HEK293T (cell line): ENCODE results near the gene DDIT4.

ENCODE experiments used
- BHLHE40 ChIP-seq: fragments of 450-650 bp; IDR thresholded peaks from 2 replicates; pipeline ENCODE4 v1.6.1; 2016; ENCODE audit warnings: mild to moderate bottlenecking, moderate library complexity, borderline replicate concordance
- CTBP1 ChIP-seq: fragments of 450-650 bp; IDR thresholded peaks from 2 replicates; pipeline ENCODE4 v1.6.1; 2016; ENCODE audit warnings: borderline replicate concordance
- FOXA1 ChIP-seq: fragments of 450-650 bp; IDR thresholded peaks from 2 replicates; pipeline ENCODE4 v1.6.1; 2016; ENCODE audit warnings: mild to moderate bottlenecking
- FOXK2 ChIP-seq: fragments of 450-650 bp; IDR thresholded peaks from 2 replicates; pipeline ENCODE4 v1.6.1; 2016; ENCODE audit warnings: mild to moderate bottlenecking
- FOXM1 ChIP-seq: fragments of 450-650 bp; IDR thresholded peaks from 2 replicates; pipeline ENCODE4 v1.6.1; 2017; ENCODE audit warnings: mild to moderate bottlenecking, borderline replicate concordance
- HDGF ChIP-seq: fragments of 450-650 bp; IDR thresholded peaks from 2 replicates; pipeline ENCODE4 v1.6.1; 2017; ENCODE audit warnings: antibody characterized with exemption, borderline replicate concordance
- SP1 ChIP-seq: fragments of 450-650 bp; IDR thresholded peaks from 2 replicates; pipeline ENCODE4 v1.6.1; 2017
- SUZ12 ChIP-seq: fragments of 450-650 bp; IDR thresholded peaks from 2 replicates; pipeline ENCODE4 v1.6.1; 2016; ENCODE audit warnings: mild to moderate bottlenecking
- TARDBP ChIP-seq: fragments of 450-650 bp; IDR thresholded peaks from 2 replicates; pipeline ENCODE4 v1.6.1; 2016
- ZNF384 ChIP-seq: fragments of 450-650 bp; IDR thresholded peaks from 2 replicates; pipeline ENCODE4 v1.6.1; 2016
- TF ChIP-seq, protein P1 (sequence below): fragments of 450-650 bp; IDR thresholded peaks from 2 replicates; pipeline ENCODE4 v1.6.1; 2016

DNA sequence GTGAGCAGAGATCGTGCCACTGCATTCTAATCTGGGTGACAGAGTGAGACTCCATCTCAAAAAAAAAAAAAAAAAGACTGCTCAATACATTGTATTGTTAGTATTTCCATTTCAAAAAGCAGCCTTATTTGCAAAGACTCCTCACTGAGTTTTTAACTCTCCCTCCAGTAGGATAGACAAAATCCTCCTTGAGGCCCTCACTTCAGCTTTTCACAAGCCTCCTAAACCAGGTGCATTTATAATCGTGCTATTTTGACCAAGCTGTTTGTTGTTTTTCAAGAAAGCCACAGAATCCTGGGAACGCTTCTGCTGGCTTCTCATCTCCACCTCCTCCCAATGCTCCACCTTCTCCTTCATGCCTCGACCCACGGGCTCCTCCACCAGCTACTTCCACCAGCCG, 6.3 kb upstream of the DDIT4 start:
- TF ChIP-seq FOXA1 (no peak), HDGF (no peak), SP1 (no peak), TARDBP (no peak), FOXK2 (no peak), ZNF384 (no peak), BHLHE40 (no peak), SUZ12 (no peak), FOXM1 (no peak), CTBP1 (no peak)
- TF ChIP-seq, protein P1, sequence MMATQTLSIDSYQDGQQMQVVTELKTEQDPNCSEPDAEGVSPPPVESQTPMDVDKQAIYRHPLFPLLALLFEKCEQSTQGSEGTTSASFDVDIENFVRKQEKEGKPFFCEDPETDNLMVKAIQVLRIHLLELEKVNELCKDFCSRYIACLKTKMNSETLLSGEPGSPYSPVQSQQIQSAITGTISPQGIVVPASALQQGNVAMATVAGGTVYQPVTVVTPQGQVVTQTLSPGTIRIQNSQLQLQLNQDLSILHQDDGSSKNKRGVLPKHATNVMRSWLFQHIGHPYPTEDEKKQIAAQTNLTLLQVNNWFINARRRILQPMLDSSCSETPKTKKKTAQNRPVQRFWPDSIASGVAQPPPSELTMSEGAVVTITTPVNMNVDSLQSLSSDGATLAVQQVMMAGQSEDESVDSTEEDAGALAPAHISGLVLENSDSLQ = no peak
